ENCODE data around the gene TEAD4. TPM values are rescaled to one million over a fixed set of nuclear protein-coding genes. Genes with fewer than 3 reads are reported as not detected.

Gene TEAD4
- total RNA-seq, 1 donor from 2014 or later: 10.8 TPM

DNA sequence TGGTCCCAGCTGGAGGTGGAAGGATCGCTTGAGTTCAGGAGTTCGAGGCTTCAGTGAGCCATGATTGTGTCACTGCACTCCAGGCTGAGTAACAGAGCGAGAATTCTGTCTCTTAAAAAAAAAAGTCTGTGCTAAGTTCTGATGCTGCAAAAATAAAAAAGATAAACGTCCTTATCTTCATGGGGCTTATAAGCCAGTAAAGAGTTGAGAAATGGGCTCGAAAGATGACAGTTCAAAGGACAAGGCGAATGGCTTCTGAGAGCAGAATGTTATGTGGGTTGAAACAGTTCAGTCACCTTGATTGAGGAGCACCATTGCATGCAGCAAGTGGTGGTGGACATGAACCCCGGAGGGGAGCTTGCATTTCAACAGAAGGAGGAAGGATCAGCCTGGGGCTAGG lies 122.7 kb downstream of the TEAD4 start:
- Mint-ChIP-seq H3K27ac (no peak overlapping the region), H3K4me1 (ENCODE audit: unreplicated experiment) (peaks cover 22% of the 10 kb centered on the region)
- TF ChIP-seq, protein P1, sequence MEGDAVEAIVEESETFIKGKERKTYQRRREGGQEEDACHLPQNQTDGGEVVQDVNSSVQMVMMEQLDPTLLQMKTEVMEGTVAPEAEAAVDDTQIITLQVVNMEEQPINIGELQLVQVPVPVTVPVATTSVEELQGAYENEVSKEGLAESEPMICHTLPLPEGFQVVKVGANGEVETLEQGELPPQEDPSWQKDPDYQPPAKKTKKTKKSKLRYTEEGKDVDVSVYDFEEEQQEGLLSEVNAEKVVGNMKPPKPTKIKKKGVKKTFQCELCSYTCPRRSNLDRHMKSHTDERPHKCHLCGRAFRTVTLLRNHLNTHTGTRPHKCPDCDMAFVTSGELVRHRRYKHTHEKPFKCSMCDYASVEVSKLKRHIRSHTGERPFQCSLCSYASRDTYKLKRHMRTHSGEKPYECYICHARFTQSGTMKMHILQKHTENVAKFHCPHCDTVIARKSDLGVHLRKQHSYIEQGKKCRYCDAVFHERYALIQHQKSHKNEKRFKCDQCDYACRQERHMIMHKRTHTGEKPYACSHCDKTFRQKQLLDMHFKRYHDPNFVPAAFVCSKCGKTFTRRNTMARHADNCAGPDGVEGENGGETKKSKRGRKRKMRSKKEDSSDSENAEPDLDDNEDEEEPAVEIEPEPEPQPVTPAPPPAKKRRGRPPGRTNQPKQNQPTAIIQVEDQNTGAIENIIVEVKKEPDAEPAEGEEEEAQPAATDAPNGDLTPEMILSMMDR (conservative IDR thresholded peaks at IDR 0.05): no peak

DNA sequence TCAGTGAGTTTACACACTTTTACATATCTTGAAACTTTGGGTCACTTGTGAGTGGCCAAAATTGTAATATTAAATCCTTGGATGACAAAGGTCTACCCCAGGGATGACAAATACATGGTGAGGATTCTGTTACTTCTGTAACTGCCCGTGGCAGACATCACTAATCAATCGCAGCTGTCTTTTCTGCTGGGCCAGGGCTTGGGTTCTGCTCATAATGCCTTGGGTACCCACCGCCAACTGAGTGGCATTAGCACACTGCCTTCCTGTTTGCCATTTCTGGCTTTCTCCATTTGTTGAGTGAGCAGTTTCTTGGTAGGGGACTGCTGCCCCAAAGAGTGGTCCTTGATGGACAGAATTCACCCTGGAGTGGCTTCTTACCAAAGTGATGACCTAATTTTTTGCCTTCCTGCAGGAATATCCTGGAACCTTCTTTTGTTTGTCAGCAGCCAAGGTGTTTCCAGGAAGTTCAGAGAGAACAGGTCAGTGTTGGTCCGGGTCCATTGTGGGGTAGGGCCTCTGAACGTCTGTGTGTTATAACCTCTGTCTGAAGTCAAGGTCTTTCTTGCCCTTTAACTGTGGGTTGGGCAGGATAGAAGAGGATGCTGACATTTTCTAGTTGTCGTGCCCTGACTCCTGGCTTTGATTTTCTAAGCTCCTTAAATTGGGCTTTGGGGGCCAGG lies 124.2 kb downstream of the TEAD4 start:
- Mint-ChIP-seq H3K4me1 (ENCODE audit: unreplicated experiment) (peaks cover 15% of the 10 kb centered on the region), H3K27ac (no peak overlapping the region), H3K4me3 (no peak overlapping the region), H3K36me3 (peaks cover 48% of the 10 kb centered on the region), H3K27me3 (no peaks in the 10 kb centered on the region), H3K9me3 (no peaks in the 10 kb centered on the region)
- no peak for DNase-seq (ENCODE audit: extremely low spot score, unreplicated experiment)
- TF ChIP-seq, protein P1 (conservative IDR thresholded peaks at IDR 0.05): no peak

More for the DNA sequence above, 122.7 kb downstream of the TEAD4 start:
- Mint-ChIP-seq H3K4me3 (no peak overlapping the region), H3K36me3 (peaks cover 46% of the 10 kb centered on the region), H3K27me3 (no peaks in the 10 kb centered on the region), H3K9me3 (no peaks in the 10 kb centered on the region)
- no peak for DNase-seq (ENCODE audit: extremely low spot score, unreplicated experiment)

DNA sequence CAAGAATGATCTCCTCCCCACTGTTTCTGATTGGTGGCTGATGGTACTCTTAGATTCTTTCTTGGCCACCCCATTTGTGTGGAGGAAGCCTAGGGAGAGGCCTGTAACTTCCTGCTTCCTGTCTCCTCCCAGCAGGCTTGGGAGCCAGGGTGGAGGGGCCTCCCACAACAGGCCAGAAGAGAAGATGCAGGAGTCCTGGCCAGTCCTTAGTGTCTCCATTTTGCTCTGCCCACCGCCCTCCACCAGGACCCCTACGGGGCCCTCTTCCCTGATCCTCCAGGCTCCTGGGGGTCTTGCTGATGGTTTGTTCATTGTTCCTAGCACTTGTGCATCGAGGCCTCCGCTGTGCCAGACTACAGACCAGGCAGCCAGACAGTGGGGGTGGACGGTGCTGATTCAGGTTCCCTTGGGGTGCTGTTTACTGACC lies 124.7 kb downstream of the TEAD4 start:
- peaks cover 47% of the 10 kb centered on the region for H3K36me3 Mint-ChIP-seq
- TF ChIP-seq, protein P1 (conservative IDR thresholded peaks at IDR 0.05): no peak
- no peaks in the 10 kb centered on the region for H3K9me3 Mint-ChIP-seq
- H3K4me1 Mint-ChIP-seq (ENCODE audit: unreplicated experiment): peaks cover 13% of the 10 kb centered on the region
- DNase-seq (ENCODE audit: extremely low spot score, unreplicated experiment): no peak
- H3K27ac Mint-ChIP-seq: no peak overlapping the region
- H3K4me3 Mint-ChIP-seq: no peak overlapping the region
- H3K27me3 Mint-ChIP-seq: no peaks in the 10 kb centered on the region

DNA sequence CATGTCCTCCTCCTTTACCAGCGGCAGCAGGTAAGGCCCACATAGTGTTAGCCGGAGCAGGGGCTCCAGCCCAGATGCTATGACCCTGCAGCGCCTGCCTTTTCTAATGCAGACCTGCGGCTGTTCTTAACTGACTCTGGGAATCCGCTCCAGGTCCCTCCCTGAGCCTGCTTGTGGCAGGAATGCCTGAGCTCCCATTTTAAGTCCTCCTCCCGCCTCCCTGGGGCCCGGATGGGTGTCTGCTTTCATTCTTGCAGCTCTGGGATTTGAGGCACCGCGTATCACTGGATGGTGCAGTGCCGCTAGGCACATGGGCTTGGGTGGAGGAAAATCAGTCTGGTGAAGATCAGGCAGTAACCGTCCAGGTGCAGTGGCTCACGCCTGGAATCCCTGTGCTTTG lies 125.5 kb downstream of the TEAD4 start:
- Mint-ChIP-seq H3K36me3 (peaks cover 47% of the 10 kb centered on the region), H3K9me3 (no peaks in the 10 kb centered on the region), H3K27ac (no peak overlapping the region), H3K27me3 (no peaks in the 10 kb centered on the region), H3K4me1 (ENCODE audit: unreplicated experiment) (peaks cover 13% of the 10 kb centered on the region), H3K4me3 (no peak overlapping the region)
- TF ChIP-seq, protein P1 (conservative IDR thresholded peaks at IDR 0.05): no peak
- no peak for DNase-seq (ENCODE audit: extremely low spot score, unreplicated experiment)

DNA sequence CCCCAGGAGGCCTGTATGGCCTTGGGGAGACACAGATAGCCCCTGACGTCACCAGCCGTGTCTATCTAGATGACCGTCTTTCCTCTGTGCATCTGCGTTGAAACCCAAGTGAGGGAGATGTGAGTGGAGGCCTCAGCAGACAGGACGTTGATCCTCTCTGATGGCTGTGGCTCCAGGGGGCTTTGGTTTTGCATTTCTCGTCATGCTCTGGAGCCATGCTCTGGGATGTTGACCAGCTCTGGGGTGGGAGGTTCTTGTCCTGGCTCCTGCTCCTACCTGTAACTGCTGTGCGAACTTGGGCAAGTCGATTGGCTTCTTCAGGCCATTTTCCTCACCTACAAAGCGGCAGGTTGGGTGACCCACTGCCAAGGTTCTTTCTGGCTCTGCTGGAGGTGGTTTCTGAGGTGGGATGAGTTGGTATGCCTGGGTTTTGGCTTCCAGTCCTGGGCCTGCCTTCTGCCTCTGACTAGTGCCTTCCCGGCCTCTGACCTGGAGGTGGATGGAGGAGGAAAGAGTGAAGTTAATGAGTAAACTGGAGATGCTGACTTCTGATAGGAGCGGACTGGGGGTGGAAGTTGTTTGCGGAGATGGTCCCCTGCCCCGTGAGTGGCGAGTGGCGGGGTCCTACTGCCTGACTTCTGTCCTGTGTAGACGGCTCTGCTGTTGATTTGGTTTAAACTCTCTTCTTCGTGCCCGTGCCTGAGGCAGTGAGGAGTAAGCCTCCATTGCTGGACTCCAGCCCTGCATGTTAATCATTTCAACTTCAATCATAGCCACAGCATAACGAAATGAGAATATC lies 126.3 kb downstream of the TEAD4 start:
- DNase-seq (ENCODE audit: extremely low spot score, unreplicated experiment): no peak
- TF ChIP-seq, protein P1 (conservative IDR thresholded peaks at IDR 0.05): no peak
- H3K36me3 Mint-ChIP-seq: peaks cover 47% of the 10 kb centered on the region
- H3K9me3 Mint-ChIP-seq: no peaks in the 10 kb centered on the region
- peak overlapping the region; percentile 66 for H3K27ac Mint-ChIP-seq
- H3K4me3 Mint-ChIP-seq: peak overlapping the region; percentile 39
- no peaks in the 10 kb centered on the region for H3K27me3 Mint-ChIP-seq
- peaks cover 15% of the 10 kb centered on the region for H3K4me1 Mint-ChIP-seq (ENCODE audit: unreplicated experiment)
